GM12865 (cell line): ENCODE measurements around the gene TMEM253.

Source experiments
- DNase-seq: peaks from one replicate; pipeline ENCODE4 v3.0.0; 2010; ENCODE audit warnings: low read depth
- H3K4me3 ChIP-seq: 2 replicates; pipeline ENCODE4 v1.5.1; 2011; ENCODE audit warnings: mild to moderate bottlenecking, low read depth, low read length, control low read depth
- TF ChIP-seq, protein P1 (sequence below): IDR thresholded peaks from 2 replicates; pipeline ENCODE4 v1.5.1; 2011; ENCODE audit warnings: low read length, control low read depth, low read depth, inconsistent platforms; ENCODE audit not compliant: insufficient read depth; ENCODE audit errors: missing control alignments

The TMEM253 gene

GRCh38 chr14:21112255-21112654 is 11.4 kb downstream of the TMEM253 start:
- DNase-seq: no peak
- TF ChIP-seq, protein P1, sequence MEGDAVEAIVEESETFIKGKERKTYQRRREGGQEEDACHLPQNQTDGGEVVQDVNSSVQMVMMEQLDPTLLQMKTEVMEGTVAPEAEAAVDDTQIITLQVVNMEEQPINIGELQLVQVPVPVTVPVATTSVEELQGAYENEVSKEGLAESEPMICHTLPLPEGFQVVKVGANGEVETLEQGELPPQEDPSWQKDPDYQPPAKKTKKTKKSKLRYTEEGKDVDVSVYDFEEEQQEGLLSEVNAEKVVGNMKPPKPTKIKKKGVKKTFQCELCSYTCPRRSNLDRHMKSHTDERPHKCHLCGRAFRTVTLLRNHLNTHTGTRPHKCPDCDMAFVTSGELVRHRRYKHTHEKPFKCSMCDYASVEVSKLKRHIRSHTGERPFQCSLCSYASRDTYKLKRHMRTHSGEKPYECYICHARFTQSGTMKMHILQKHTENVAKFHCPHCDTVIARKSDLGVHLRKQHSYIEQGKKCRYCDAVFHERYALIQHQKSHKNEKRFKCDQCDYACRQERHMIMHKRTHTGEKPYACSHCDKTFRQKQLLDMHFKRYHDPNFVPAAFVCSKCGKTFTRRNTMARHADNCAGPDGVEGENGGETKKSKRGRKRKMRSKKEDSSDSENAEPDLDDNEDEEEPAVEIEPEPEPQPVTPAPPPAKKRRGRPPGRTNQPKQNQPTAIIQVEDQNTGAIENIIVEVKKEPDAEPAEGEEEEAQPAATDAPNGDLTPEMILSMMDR: no peak
- no peak overlapping the region for H3K4me3 ChIP-seq

GRCh38 chr14:21113369-21113768 is 12.5 kb downstream of the TMEM253 start:
- H3K4me3 ChIP-seq: no peak overlapping the region
- DNase-seq: peak; percentile 5
- TF ChIP-seq, protein P1: no peak

- no peak overlapping the region for H3K4me3 ChIP-seq
- DNase-seq: no peak
- TF ChIP-seq, protein P1: no peak
Observed at GRCh38 chr14:21118933-21119332, 18.1 kb downstream of the TMEM253 start.

DNA sequence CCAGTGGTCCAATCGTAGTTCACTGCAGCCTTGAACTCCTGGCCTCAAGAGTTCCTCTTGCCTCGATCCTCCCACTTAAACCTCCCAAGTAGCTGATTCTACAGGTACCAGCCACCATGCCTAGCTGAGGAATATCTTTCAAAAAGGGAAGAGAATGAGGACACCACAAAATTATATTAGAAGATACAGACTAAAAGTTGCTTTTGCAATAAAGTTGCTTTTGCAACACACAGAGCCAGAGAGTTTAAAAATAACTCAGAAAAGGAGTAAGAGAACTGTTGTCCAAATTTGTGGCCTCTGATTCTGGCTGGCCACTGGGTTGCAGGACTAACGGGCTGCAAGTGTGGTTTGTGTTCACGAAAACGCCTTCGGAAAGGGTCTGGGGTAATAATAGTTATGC is 19.8 kb downstream of the TMEM253 start:
- TF ChIP-seq, protein P1: no peak
- H3K4me3 ChIP-seq: no peak overlapping the region
- DNase-seq: no peak

GRCh38 chr14:21121122-21121521 is 20.3 kb downstream of the TMEM253 start:
- DNase-seq: no peak
- TF ChIP-seq, protein P1: no peak
- H3K4me3 ChIP-seq: no peak overlapping the region

GRCh38 chr14:21123429-21123828 is 22.6 kb downstream of the TMEM253 start:
- TF ChIP-seq, protein P1: no peak
- no peak overlapping the region for H3K4me3 ChIP-seq
- peak; percentile 3 for DNase-seq

- H3K4me3 ChIP-seq: no peak overlapping the region
- DNase-seq: no peak
- TF ChIP-seq, protein P1: no peak
Observed at GRCh38 chr14:21133901-21134300, 33.0 kb downstream of the TMEM253 start.
